H1 (cell line): ENCODE results near the gene PSMD13. TPM values are rescaled to one million over a fixed set of nuclear protein-coding genes. Genes with fewer than 3 reads are reported as not detected.

Experiments
- CREB1 ChIP-seq: IDR thresholded peaks from 2 replicates; pipeline ENCODE4 v1.6.1; 2012; ENCODE audit warnings: inconsistent platforms
- GABPA ChIP-seq: IDR thresholded peaks from 2 replicates; pipeline ENCODE4 v1.6.1; 2011; ENCODE audit warnings: mild to moderate bottlenecking, low read length, moderate library complexity, borderline replicate concordance; ENCODE audit not compliant: insufficient read depth
- HDAC6 ChIP-seq: IDR thresholded peaks from one replicate; pipeline ENCODE4 v1.7.1; 2012; ENCODE audit warnings: low read depth, mild to moderate bottlenecking, inconsistent platforms, low read length, moderate library complexity
- JUN ChIP-seq: IDR thresholded peaks from 2 replicates; pipeline ENCODE4 v1.6.1; 2011; ENCODE audit warnings: low read depth, mild to moderate bottlenecking, improper control_type of control experiment, low read length
- KDM5A ChIP-seq: fragments of 200-600 bp; IDR thresholded peaks from 2 replicates; pipeline ENCODE4 v1.7.1; 2012; ENCODE audit warnings: mild to moderate bottlenecking, low read length, inconsistent platforms, mixed read lengths
- POLR2A ChIP-seq, 2 experiments: IDR thresholded peaks; 1 replicate in 1 of 2; 2 replicates in 1 of 2; pipeline ENCODE4 v1.6.1; 2011; ENCODE audit warnings: low read depth in 2 of 2, low read length in 2 of 2, mild to moderate bottlenecking in 2 of 2; ENCODE audit errors: control extremely low read depth in 1 of 2
- POU5F1 ChIP-seq: IDR thresholded peaks from 2 replicates; pipeline ENCODE4 v1.6.1; 2011; ENCODE audit warnings: low read depth, mild to moderate bottlenecking, low read length, moderate library complexity
- SUZ12 ChIP-seq: fragments of 200-600 bp; sonication (generic); IDR thresholded peaks from 2 replicates; pipeline ENCODE4 v1.6.1; 2012; ENCODE audit warnings: mild to moderate bottlenecking, inconsistent platforms, low read length, moderate library complexity, mixed read lengths
- TCF12 ChIP-seq: IDR thresholded peaks from 2 replicates; pipeline ENCODE4 v1.6.1; 2011; ENCODE audit warnings: low read depth, mild to moderate bottlenecking, low read length
- polyA plus RNA-seq, 7 experiments: library from polyadenylated mRNA; depleted of rRNA in 3 of 7; stranded (reverse) in 5 of 7; unstranded in 2 of 7; fragments of >200 nt in 5 of 7; fragments of 200-250 nt in 2 of 7; gene quantifications; 1 replicate in 5 of 7; 2 replicates in 1 of 7; 4 replicates in 1 of 7; pipeline versions ENCODE4 v1.2.1 to v1.2.3, GENCODE V29; 2011 to 2013; ENCODE audit warnings: missing spikeins in 2 of 7, mixed read lengths in 2 of 7
- total RNA-seq: library from RNA; stranded (reverse); fragmentation: NEBNext Ultra II Directional; extraction: Animal tissue kit (Norgen Biotek cat#: 25700); gene quantifications from 2 replicates; pipeline ENCODE4 v1.2.1, GENCODE V29; 2021
- TF ChIP-seq, protein P1 (sequence below), 3 experiments: IDR thresholded peaks; 1 replicate in 2 of 3; 2 replicates in 1 of 3; pipeline versions ENCODE4 v1.5.1 to v1.6.1; 2011; ENCODE audit warnings: low read length in 3 of 3, mild to moderate bottlenecking in 3 of 3, inconsistent platforms in 2 of 3, low read depth in 1 of 3, moderate library complexity in 1 of 3; ENCODE audit not compliant: insufficient read depth in 1 of 3; ENCODE audit errors: control extremely low read depth in 1 of 3

Gene PSMD13
- total and polyA plus RNA-seq, 2 of the 8 experiments (the other 6 are each of a cell fraction or from before 2014, with no cell fraction given): 121 to 141 TPM

DNA sequence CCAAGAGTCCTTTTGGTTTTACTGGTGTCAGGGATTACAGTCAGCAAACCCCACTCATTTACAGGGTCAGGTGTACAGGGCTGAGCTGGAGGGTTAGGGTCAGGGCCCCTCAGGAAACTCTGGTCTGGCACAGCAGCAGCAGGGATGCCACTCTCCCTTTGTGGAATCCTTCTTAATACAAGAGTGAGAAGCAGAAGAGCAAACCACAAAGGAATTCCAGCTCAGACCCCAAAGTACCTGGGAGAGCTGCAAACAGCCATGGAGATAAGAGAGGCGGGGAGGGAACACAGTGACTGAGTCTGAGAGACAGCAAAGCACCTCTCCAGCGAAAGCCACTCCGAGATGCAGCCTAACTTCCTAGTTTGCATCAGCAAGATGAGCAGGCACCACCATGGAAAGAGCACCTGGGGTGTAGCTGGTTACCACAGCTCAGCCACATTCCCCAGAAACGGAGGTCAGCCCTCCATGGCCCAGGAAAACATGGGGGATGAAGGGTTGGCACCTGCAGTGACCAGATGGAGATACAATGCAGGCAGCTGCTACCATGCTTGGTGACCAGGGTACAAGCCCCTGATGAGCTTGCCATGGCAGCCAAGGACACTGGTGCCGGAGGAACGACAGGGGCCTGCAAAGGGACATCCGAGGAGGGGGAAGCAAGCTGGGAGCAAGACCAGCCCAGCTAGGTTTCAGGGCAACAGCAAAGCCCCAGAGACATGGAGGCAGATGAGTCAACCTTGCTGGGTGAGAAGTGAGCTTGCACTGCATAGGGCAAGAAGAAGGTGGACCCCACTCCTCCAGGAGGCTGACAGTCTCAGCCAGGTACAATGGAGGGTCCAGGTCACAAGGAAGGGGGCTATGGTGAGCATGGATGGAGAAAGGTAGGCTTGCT is 33.5 kb upstream of the PSMD13 start (continued):
- TF ChIP-seq POU5F1 (no peak), GABPA (no peak), SUZ12 (no peak), CREB1 (no peak), TCF12 (no peak), KDM5A (no peak), JUN (no peak), POLR2A (IDR thresholded peaks at IDR 0.05; ENCODE audit: control extremely low read depth in 1 of 2, low read depth in 2 of 2, low read length in 2 of 2) (no peak), HDAC6 (no peak)
- TF ChIP-seq, protein P1, sequence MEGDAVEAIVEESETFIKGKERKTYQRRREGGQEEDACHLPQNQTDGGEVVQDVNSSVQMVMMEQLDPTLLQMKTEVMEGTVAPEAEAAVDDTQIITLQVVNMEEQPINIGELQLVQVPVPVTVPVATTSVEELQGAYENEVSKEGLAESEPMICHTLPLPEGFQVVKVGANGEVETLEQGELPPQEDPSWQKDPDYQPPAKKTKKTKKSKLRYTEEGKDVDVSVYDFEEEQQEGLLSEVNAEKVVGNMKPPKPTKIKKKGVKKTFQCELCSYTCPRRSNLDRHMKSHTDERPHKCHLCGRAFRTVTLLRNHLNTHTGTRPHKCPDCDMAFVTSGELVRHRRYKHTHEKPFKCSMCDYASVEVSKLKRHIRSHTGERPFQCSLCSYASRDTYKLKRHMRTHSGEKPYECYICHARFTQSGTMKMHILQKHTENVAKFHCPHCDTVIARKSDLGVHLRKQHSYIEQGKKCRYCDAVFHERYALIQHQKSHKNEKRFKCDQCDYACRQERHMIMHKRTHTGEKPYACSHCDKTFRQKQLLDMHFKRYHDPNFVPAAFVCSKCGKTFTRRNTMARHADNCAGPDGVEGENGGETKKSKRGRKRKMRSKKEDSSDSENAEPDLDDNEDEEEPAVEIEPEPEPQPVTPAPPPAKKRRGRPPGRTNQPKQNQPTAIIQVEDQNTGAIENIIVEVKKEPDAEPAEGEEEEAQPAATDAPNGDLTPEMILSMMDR (IDR thresholded peaks at IDR 0.05; ENCODE audit: control extremely low read depth in 1 of 3, insufficient read depth in 1 of 3, low read depth in 1 of 3, low read length in 3 of 3): no peak
- TF ChIP-seq, all 59 proteins: peak for 0
